Measurements from ENCODE around the gene TWIST2.

TWIST2 gene

GRCh38 chr2:238878051-238878735, 30.3 kb downstream of the TWIST2 start:
- 0 out of 2 replicates have a peak, but pooled peaks cover 5% of the 10 kb centered on the region for H3K27me3 ChIP-seq
- no peak overlapping the region for H3K4me3 ChIP-seq (ENCODE audit: low read depth, low read length)

GRCh38 chr2:238879043-238879442, 31.2 kb downstream of the TWIST2 start:
- H3K9me3 ChIP-seq: no peaks in the 10 kb centered on the region
- H3K4me3 ChIP-seq (ENCODE audit: low read depth, low read length): no peak overlapping the region
- no peak for TF ChIP-seq CTCF (IDR thresholded peaks at IDR 0.05; ENCODE audit: low read depth, low read length)
- no peaks in the 10 kb centered on the region for H3K36me3 ChIP-seq
- no peak for DNase-seq
- no peaks in the 10 kb centered on the region for H3K4me1 ChIP-seq
- H3K27me3 ChIP-seq: 0 out of 2 replicates have a peak, but pooled peaks cover 5% of the 10 kb centered on the region

More at GRCh38 chr2:238878051-238878735, 30.3 kb downstream of the TWIST2 start:
- Histone ChIP-seq H3K36me3 (no peaks in the 10 kb centered on the region), H3K9me3 (no peaks in the 10 kb centered on the region), H3K4me1 (no peaks in the 10 kb centered on the region)
- no peak for DNase-seq
- no peak for TF ChIP-seq CTCF (IDR thresholded peaks at IDR 0.05; ENCODE audit: low read depth, low read length)

GRCh38 chr2:238879621-238880377, 31.9 kb downstream of the TWIST2 start:
- Histone ChIP-seq H3K9me3 (no peaks in the 10 kb centered on the region), H3K4me1 (no peaks in the 10 kb centered on the region), H3K4me3 (ENCODE audit: low read depth, low read length) (no peak overlapping the region), H3K36me3 (no peaks in the 10 kb centered on the region), H3K27me3 (0 out of 2 replicates have a peak, but pooled peaks cover 5% of the 10 kb centered on the region)
- no peak for DNase-seq
- TF ChIP-seq CTCF (IDR thresholded peaks at IDR 0.05; ENCODE audit: low read depth, low read length): no peak

- TF ChIP-seq CTCF (IDR thresholded peaks at IDR 0.05; ENCODE audit: low read depth, low read length): no peak
- no peaks in the 10 kb centered on the region for H3K27me3 ChIP-seq
- DNase-seq: no peak
- H3K36me3 ChIP-seq: no peaks in the 10 kb centered on the region
- no peaks in the 10 kb centered on the region for H3K9me3 ChIP-seq
- no peaks in the 10 kb centered on the region for H3K4me1 ChIP-seq
- H3K4me3 ChIP-seq (ENCODE audit: low read depth, low read length): no peak overlapping the region
These were observed 33.6 kb downstream of the TWIST2 start for GRCh38 chr2:238881353-238882081.

- Histone ChIP-seq H3K9me3 (no peaks in the 10 kb centered on the region), H3K36me3 (no peaks in the 10 kb centered on the region), H3K27me3 (no peaks in the 10 kb centered on the region), H3K4me3 (ENCODE audit: low read depth, low read length) (no peak overlapping the region), H3K4me1 (no peaks in the 10 kb centered on the region)
- no peak for DNase-seq
- no peak for TF ChIP-seq CTCF (IDR thresholded peaks at IDR 0.05; ENCODE audit: low read depth, low read length)
These were observed 34.3 kb downstream of the TWIST2 start for GRCh38 chr2:238882082-238882755.

Measured in BE2C (cell line).